Vagina (tissue), 2 donors: Measurements from ENCODE around the gene LAMC3.

ENCODE experiments used
- POLR2A ChIP-seq, 2 donors: fragments of 450-650 bp; IDR thresholded peaks; one replicate each; pipeline ENCODE4 v1.6.1; 2017; ENCODE audit warnings: antibody characterized with exemption in 2 of 2, mild to moderate bottlenecking in 2 of 2, moderate library complexity in 2 of 2
- TF ChIP-seq, protein P1 (sequence below), 3 experiments: fragments of 450-650 bp in 2 of 3; fragments of 200-600 bp in 1 of 3; sonication (generic) in 1 of 3; IDR thresholded peaks; one replicate each; pipeline ENCODE4 v1.5.1; 2017 to 2019; ENCODE audit warnings: antibody characterized with exemption in 3 of 3, mild to moderate bottlenecking in 2 of 3, moderate library complexity in 2 of 3

DNA sequence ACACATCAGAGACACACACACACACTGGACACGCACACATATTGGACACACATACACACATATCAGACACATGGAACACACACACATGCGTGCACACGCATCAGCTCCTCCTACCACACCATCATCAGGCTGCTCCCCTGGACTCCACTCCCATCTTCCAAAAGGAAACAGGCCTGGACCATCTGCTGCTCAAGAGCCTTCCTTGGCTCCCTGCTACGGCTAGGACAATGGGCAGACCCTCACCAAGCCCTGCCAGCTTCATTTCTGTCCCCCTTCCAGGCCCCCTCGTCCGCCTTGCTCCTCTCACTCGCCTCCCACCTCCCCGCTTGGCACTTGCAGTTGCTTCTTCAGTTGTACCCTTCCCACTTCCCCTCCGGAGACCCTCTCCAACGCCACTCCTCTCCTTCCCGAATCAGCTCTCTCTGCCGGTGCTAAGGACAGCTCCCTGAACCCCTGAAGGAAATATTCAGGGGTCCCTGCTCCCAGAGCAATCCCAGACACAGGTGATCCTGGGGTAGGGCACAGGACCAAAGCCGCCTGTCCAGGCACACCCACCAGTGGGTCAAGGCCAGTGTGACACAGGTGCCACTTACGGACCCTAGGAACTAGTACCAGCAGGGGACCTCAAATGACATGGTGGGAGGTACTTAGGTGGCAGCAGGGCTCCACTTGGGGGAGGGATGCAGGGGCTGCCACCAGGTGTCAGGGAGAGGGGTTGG, 12.1 kb upstream of the LAMC3 start:
- TF ChIP-seq, protein P1, sequence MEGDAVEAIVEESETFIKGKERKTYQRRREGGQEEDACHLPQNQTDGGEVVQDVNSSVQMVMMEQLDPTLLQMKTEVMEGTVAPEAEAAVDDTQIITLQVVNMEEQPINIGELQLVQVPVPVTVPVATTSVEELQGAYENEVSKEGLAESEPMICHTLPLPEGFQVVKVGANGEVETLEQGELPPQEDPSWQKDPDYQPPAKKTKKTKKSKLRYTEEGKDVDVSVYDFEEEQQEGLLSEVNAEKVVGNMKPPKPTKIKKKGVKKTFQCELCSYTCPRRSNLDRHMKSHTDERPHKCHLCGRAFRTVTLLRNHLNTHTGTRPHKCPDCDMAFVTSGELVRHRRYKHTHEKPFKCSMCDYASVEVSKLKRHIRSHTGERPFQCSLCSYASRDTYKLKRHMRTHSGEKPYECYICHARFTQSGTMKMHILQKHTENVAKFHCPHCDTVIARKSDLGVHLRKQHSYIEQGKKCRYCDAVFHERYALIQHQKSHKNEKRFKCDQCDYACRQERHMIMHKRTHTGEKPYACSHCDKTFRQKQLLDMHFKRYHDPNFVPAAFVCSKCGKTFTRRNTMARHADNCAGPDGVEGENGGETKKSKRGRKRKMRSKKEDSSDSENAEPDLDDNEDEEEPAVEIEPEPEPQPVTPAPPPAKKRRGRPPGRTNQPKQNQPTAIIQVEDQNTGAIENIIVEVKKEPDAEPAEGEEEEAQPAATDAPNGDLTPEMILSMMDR (IDR thresholded peaks at IDR 0.05), result no peak
- no peak for TF ChIP-seq POLR2A (IDR thresholded peaks at IDR 0.05)
